Measurements from ENCODE around the gene CAB39.

DNA sequence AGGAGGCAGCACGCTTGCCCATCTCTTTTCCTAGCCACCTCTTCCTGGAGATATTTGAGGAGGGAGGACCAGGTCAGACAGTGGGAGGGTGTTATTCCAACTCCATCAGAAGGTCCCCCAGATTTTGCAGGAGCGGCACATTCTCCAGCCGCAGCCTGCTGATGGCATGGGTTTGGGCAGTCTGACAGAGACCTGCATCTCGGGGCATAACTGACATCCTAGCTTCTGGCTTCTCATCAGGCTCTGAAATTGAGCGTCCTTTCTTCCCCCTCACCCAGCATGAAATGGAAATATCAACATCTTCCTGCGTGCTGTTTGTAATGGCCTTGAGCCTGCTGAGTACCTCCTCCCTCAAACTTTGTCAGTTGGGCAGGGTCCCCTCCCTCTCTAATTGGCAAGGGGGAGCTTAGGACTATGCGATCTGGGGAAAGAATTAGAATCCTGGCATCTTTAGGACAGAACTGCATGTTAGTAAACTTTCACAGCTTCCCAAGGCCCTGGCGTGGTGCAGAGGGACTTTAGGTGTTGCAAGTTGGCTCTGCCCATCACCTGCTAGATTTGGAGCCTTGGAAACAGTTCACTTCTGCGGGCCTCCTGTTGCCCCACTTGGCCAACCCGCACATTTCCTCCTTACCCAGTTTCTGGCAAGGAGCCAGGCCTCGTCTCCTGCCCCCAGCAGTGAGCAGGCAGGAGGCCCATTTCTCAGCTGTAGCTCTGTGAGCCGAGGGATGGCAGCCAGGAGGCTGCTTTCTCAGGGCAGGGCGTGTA, 154.3 kb downstream of the CAB39 start:
- TF ChIP-seq, protein P1, sequence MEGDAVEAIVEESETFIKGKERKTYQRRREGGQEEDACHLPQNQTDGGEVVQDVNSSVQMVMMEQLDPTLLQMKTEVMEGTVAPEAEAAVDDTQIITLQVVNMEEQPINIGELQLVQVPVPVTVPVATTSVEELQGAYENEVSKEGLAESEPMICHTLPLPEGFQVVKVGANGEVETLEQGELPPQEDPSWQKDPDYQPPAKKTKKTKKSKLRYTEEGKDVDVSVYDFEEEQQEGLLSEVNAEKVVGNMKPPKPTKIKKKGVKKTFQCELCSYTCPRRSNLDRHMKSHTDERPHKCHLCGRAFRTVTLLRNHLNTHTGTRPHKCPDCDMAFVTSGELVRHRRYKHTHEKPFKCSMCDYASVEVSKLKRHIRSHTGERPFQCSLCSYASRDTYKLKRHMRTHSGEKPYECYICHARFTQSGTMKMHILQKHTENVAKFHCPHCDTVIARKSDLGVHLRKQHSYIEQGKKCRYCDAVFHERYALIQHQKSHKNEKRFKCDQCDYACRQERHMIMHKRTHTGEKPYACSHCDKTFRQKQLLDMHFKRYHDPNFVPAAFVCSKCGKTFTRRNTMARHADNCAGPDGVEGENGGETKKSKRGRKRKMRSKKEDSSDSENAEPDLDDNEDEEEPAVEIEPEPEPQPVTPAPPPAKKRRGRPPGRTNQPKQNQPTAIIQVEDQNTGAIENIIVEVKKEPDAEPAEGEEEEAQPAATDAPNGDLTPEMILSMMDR (IDR thresholded peaks at IDR 0.05) = no peak
- no peak for TF ChIP-seq POLR2A (IDR thresholded peaks at IDR 0.05)
